22Rv1 (cell line): ENCODE data around the gene SST.

ENCODE experiments used
- ZFX ChIP-seq: fragments of 450-650 bp; IDR thresholded peaks from 2 replicates; pipeline ENCODE4 v1.6.1; 2017; ENCODE audit warnings: antibody characterized with exemption, borderline replicate concordance
- TF ChIP-seq, protein P1 (sequence below): fragments of 450-650 bp; IDR thresholded peaks from 2 replicates; pipeline ENCODE4 v1.5.1; 2017; ENCODE audit warnings: mild to moderate bottlenecking

DNA sequence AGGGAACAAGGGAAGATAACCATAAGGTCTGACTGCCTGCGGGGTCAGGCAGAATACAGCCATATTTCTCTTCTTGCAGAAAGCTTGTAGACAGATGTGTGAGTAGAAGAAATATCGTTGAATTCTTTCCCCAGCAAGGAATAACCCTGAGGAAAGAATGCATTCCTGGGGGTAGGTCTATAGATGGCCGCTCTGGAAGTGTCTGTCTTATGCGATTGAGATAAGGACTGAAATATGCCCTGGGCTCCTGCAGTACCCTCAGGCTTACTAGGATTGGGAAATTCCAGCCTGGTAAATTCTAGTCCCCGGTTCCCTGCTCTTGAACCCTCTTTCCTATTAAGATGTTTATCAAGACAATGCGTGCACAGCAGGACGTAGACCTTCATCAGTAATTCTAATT lies 15.8 kb upstream of the SST start:
- TF ChIP-seq, protein P1, sequence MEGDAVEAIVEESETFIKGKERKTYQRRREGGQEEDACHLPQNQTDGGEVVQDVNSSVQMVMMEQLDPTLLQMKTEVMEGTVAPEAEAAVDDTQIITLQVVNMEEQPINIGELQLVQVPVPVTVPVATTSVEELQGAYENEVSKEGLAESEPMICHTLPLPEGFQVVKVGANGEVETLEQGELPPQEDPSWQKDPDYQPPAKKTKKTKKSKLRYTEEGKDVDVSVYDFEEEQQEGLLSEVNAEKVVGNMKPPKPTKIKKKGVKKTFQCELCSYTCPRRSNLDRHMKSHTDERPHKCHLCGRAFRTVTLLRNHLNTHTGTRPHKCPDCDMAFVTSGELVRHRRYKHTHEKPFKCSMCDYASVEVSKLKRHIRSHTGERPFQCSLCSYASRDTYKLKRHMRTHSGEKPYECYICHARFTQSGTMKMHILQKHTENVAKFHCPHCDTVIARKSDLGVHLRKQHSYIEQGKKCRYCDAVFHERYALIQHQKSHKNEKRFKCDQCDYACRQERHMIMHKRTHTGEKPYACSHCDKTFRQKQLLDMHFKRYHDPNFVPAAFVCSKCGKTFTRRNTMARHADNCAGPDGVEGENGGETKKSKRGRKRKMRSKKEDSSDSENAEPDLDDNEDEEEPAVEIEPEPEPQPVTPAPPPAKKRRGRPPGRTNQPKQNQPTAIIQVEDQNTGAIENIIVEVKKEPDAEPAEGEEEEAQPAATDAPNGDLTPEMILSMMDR, result no peak
- no peak for TF ChIP-seq ZFX
